Stimulated activated naive CD8-positive, alpha-beta T cell treated with anti-CD3 and anti-CD28 coated beads, Interleukin-15, amount 100 ng/mL, for 72 hours (primary cell): Measurements from ENCODE around the gene C3.

Experiments
- ATAC-seq: fragments of 150-1000 bp; cut with Tn5 transposase; 2 replicates; pipeline ENCODE4 v1.10.0; 2021; ENCODE audit warnings: mild to moderate bottlenecking, moderate library complexity
- DNase-seq, 2 donors: peaks; one replicate each; pipeline ENCODE4 v3.0.0; 2021 to 2022
- H3K27ac Mint-ChIP-seq, 2 donors: one replicate each; pipeline ENCODE4 v1.8.0; 2022; ENCODE audit warnings: mild to moderate bottlenecking in 2 of 2, mixed read lengths in 2 of 2, moderate library complexity in 2 of 2
- H3K27me3 Mint-ChIP-seq: one replicate; pipeline ENCODE4 v1.8.0; 2022; ENCODE audit warnings: mixed read lengths
- H3K4me1 Mint-ChIP-seq: one replicate; pipeline ENCODE4 v1.8.0; 2022; ENCODE audit warnings: mild to moderate bottlenecking, mixed read lengths
- H3K4me3 Mint-ChIP-seq, 2 donors: one replicate each; pipeline ENCODE4 v1.8.0; 2022; ENCODE audit warnings: mild to moderate bottlenecking in 2 of 2, mixed read lengths in 2 of 2, moderate library complexity in 1 of 2
- H3K9me3 Mint-ChIP-seq, 2 donors: one replicate each; pipeline ENCODE4 v1.8.0; 2022; ENCODE audit warnings: mixed read lengths in 2 of 2

C3 gene

GRCh38 chr19:6725513-6726231, 5.2 kb upstream of the C3 start:
- DNase-seq (no peak), ATAC-seq (no peak)
- Mint-ChIP-seq H3K4me3 (no peak overlapping the region), H3K27ac (peak overlapping the region in 1 of 2 donors; percentile 59), H3K9me3 (no peaks in the 10 kb centered on the region), H3K27me3 (no peaks in the 10 kb centered on the region), H3K4me1 (peaks cover 20% of the 10 kb centered on the region)

GRCh38 chr19:6724631-6725492, 4.4 kb upstream of the C3 start:
- Mint-ChIP-seq H3K4me3 (no peak overlapping the region), H3K9me3 (no peaks in the 10 kb centered on the region), H3K4me1 (peaks cover 28% of the 10 kb centered on the region), H3K27ac (no peak overlapping the region), H3K27me3 (no peaks in the 10 kb centered on the region)
- ATAC-seq (no peak), DNase-seq (no peak)

- no peaks in the 10 kb centered on the region for H3K27me3 Mint-ChIP-seq
- no peak for ATAC-seq
- peaks cover 34% of the 10 kb centered on the region for H3K4me1 Mint-ChIP-seq
- H3K4me3 Mint-ChIP-seq, result no peak overlapping the region
- no peak overlapping the region for H3K27ac Mint-ChIP-seq
- no peak for DNase-seq
- H3K9me3 Mint-ChIP-seq, result no peaks in the 10 kb centered on the region
Measured at GRCh38 chr19:6723738-6724137, 3.3 kb upstream of the C3 start.

- no peak overlapping the region for H3K27ac Mint-ChIP-seq
- no peak for ATAC-seq
- peak overlapping the region in 1 of 2 donors; percentile 11 for H3K4me3 Mint-ChIP-seq
Measured at GRCh38 chr19:6723108-6723618, 2.7 kb upstream of the C3 start.

GRCh38 chr19:6721773-6722172, 1.3 kb upstream of the C3 start:
- Mint-ChIP-seq H3K4me1 (peaks cover 42% of the 10 kb centered on the region), H3K4me3 (no peak overlapping the region), H3K9me3 (peaks cover 7 to 9% of the 10 kb centered on the region in 2 donors), H3K27ac (no peak overlapping the region), H3K27me3 (no peaks in the 10 kb centered on the region)
- DNase-seq, result no peak
- ATAC-seq, result no peak

More at GRCh38 chr19:6723108-6723618, 2.7 kb upstream of the C3 start:
- Mint-ChIP-seq H3K4me1 (peaks cover 34% of the 10 kb centered on the region), H3K27me3 (no peaks in the 10 kb centered on the region), H3K9me3 (no peaks in the 10 kb centered on the region)
- no peak for DNase-seq

GRCh38 chr19:6721138-6721474, 656 bp upstream of the C3 start:
- no peaks in the 10 kb centered on the region for H3K27me3 Mint-ChIP-seq
- no peak overlapping the region for H3K4me3 Mint-ChIP-seq
- DNase-seq (no peak), ATAC-seq (no peak)
- H3K9me3 Mint-ChIP-seq, result peaks cover 7 to 9% of the 10 kb centered on the region in 2 donors
- H3K27ac Mint-ChIP-seq, result no peak overlapping the region
- H3K4me1 Mint-ChIP-seq, result peaks cover 42% of the 10 kb centered on the region

GRCh38 chr19:6719992-6720368, 470 bp downstream of the C3 start:
- no peak overlapping the region for H3K27ac Mint-ChIP-seq
- H3K4me1 Mint-ChIP-seq, result peaks cover 34% of the 10 kb centered on the region
- H3K9me3 Mint-ChIP-seq, result peaks cover 7 to 9% of the 10 kb centered on the region in 2 donors

GRCh38 chr19:6719540-6719861, 949 bp downstream of the C3 start:
- no peak overlapping the region for H3K4me3 Mint-ChIP-seq
- no peaks in the 10 kb centered on the region for H3K27me3 Mint-ChIP-seq
- DNase-seq (no peak), ATAC-seq (no peak)
- no peak overlapping the region for H3K27ac Mint-ChIP-seq
- H3K4me1 Mint-ChIP-seq, result peaks cover 34% of the 10 kb centered on the region
- peaks cover 7 to 9% of the 10 kb centered on the region in 2 donors for H3K9me3 Mint-ChIP-seq

More at GRCh38 chr19:6719992-6720368, 470 bp downstream of the C3 start:
- Mint-ChIP-seq H3K4me3 (no peak overlapping the region), H3K27me3 (no peaks in the 10 kb centered on the region)
- no peak for DNase-seq
- no peak for ATAC-seq

GRCh38 chr19:6718741-6719539, 1.5 kb downstream of the C3 start:
- Mint-ChIP-seq H3K9me3 (peaks cover 7 to 9% of the 10 kb centered on the region in 2 donors), H3K4me1 (peaks cover 34% of the 10 kb centered on the region), H3K27me3 (no peaks in the 10 kb centered on the region), H3K4me3 (no peak overlapping the region), H3K27ac (no peak overlapping the region)
- DNase-seq (peak in 1 of 2 donors; percentile 32), ATAC-seq (peak; percentile 32)

- H3K27ac Mint-ChIP-seq, result peak overlapping the region in 1 of 2 donors; percentile 29
- peak; percentile 15 for ATAC-seq
- H3K9me3 Mint-ChIP-seq, result peaks cover 7 to 9% of the 10 kb centered on the region in 2 donors
- H3K4me1 Mint-ChIP-seq, result peaks cover 33% of the 10 kb centered on the region
- no peak overlapping the region for H3K4me3 Mint-ChIP-seq
- DNase-seq, result no peak
- no peaks in the 10 kb centered on the region for H3K27me3 Mint-ChIP-seq
Measured at GRCh38 chr19:6718111-6718740, 2.2 kb downstream of the C3 start.

- Mint-ChIP-seq H3K27ac (no peak overlapping the region), H3K4me1 (peaks cover 28% of the 10 kb centered on the region), H3K27me3 (no peaks in the 10 kb centered on the region), H3K4me3 (no peak overlapping the region), H3K9me3 (peaks cover 7 to 9% of the 10 kb centered on the region in 2 donors)
- DNase-seq (no peak), ATAC-seq (no peak)
Measured at GRCh38 chr19:6717441-6717971, 2.9 kb downstream of the C3 start.

- no peak for DNase-seq
Measured at GRCh38 chr19:6717036-6717435, 3.4 kb downstream of the C3 start.

GRCh38 chr19:6716610-6716970, 3.9 kb downstream of the C3 start:
- peaks cover 7 to 9% of the 10 kb centered on the region in 2 donors for H3K9me3 Mint-ChIP-seq
- DNase-seq (no peak), ATAC-seq (no peak)
- H3K4me1 Mint-ChIP-seq, result peaks cover 28% of the 10 kb centered on the region
- peaks cover 2% of the 10 kb centered on the region for H3K27me3 Mint-ChIP-seq
- H3K27ac Mint-ChIP-seq, result no peak overlapping the region
- no peak overlapping the region for H3K4me3 Mint-ChIP-seq

More at GRCh38 chr19:6717036-6717435, 3.4 kb downstream of the C3 start:
- H3K4me3 Mint-ChIP-seq, result no peak overlapping the region
- H3K27me3 Mint-ChIP-seq, result no peaks in the 10 kb centered on the region
- H3K27ac Mint-ChIP-seq, result no peak overlapping the region
- no peak for ATAC-seq
- H3K9me3 Mint-ChIP-seq, result peaks cover 7 to 9% of the 10 kb centered on the region in 2 donors
- peaks cover 28% of the 10 kb centered on the region for H3K4me1 Mint-ChIP-seq

GRCh38 chr19:6714749-6715555, 5.5 kb downstream of the C3 start:
- DNase-seq, result no peak
- Mint-ChIP-seq H3K9me3 (peaks cover 7 to 9% of the 10 kb centered on the region in 2 donors), H3K27me3 (peaks cover 18% of the 10 kb centered on the region), H3K27ac (no peak overlapping the region), H3K4me1 (peaks cover 28% of the 10 kb centered on the region), H3K4me3 (no peak overlapping the region)
- no peak for ATAC-seq
